HG03108 (cell line): ENCODE results near the gene CCDC40.

Source experiments
- ATAC-seq: cut with Tn5 transposase; IDR thresholded peaks from one replicate; pipeline ENCODE4 v1.9.1; 2021; ENCODE audit warnings: moderate library complexity; ENCODE audit not compliant: unreplicated experiment

CCDC40 gene

DNA sequence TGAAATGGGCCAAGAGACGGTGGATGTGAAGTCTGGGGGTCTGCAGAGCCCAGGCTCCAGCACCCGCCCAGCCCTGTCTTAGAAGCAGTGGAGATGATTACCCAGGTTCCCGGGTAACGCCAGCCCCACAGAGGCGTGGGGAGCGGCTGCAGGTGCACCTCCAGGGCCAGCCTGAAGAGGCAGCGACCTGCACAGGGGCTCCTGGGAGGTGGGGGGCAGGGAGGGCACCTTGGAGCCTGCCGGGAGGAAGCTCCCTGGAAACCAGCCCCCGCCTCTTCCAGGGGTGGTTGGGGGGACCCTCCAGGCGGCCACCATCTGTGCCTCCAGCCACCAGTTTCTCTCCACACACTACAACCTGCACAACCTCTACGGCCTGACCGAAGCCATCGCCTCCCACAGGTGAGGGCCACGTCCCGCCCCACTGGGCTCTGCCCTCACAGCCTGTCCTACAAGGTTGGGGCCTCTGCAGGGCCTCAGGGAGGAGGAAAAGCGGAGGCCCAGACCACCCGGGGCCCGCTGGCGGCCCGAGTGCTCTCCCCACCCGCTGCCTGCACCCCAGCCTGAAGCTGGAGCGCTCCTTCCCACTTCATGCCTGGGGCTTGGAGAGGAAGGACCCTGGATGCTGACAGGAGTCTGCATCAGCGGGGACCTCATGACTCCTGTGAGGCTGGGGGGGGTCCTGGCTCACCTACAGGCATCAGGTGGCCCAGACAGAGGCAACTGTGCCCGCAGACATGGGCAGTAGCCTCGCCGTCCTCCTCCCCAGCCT is 75.4 kb downstream of the CCDC40 start:
- no peak for ATAC-seq

DNA sequence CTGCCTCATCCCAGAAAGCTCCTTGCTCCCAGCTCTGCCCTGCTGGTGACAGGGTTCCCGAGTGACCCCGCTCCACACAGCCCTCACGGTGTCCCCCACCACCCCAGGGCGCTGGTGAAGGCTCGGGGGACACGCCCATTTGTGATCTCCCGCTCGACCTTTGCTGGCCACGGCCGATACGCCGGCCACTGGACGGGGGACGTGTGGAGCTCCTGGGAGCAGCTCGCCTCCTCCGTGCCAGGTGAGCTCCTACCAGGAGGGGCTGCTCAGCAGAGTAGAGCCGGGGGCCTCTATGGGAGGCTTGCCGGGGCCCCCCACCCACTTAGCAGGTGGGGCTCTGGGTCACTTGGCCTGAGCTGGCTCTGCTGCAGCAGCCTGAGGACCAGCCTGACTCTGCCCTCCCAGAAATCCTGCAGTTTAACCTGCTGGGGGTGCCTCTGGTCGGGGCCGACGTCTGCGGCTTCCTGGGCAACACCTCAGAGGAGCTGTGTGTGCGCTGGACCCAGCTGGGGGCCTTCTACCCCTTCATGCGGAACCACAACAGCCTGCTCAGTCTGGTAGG is 76.1 kb downstream of the CCDC40 start:
- no peak for ATAC-seq

DNA sequence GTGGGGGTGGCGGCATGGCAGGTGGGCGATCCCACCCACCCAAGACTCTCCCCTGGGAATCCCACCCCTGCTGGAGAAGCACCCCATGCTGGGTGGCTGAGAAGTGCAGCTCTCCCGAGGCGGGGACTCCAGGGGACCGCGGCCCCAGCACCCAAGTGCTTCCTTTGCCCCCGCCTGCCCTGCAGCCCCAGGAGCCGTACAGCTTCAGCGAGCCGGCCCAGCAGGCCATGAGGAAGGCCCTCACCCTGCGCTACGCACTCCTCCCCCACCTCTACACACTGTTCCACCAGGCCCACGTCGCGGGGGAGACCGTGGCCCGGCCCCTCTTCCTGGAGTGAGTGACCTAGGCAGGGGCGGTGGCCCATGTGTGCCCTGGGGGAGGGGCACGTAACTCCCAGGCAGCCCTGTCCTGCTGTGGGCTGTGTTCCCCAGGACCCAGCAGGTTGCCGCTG is 76.6 kb downstream of the CCDC40 start:
- ATAC-seq = no peak

GRCh38 chr17:80114758-80115157 is 78.3 kb downstream of the CCDC40 start:
- no peak for ATAC-seq

GRCh38 chr17:80115159-80115558 is 78.7 kb downstream of the CCDC40 start:
- ATAC-seq = no peak

DNA sequence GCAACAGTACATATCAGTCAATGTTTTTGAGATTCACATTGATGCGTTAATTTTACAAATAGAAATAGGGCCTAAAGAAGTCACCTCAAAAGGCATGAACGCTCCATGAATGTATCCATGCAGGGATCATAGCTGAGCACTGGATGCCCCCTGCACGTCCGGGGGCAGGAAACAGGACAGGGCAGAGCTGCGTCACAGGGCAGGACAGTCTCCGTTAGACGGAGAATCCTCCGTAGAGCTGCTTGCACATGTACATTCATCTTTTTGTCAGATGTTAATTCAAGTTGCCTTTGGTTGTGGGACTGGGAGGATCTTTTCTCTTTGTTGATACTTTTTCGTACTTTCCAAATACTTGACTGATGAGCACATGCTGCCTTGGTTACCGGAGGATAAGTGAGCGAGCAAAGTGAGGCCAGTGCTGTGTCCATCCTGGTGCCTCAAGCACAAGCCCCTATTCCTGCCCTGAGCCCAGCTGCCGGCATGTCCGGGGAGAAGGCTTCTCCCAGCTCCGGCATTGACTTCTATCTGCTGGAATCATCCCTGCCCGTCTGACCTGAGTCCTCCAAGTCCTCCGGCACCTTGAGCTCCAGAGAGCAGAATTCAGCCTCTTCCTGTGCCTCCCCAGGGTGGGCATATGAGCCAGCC is 80.0 kb downstream of the CCDC40 start:
- no peak for ATAC-seq

DNA sequence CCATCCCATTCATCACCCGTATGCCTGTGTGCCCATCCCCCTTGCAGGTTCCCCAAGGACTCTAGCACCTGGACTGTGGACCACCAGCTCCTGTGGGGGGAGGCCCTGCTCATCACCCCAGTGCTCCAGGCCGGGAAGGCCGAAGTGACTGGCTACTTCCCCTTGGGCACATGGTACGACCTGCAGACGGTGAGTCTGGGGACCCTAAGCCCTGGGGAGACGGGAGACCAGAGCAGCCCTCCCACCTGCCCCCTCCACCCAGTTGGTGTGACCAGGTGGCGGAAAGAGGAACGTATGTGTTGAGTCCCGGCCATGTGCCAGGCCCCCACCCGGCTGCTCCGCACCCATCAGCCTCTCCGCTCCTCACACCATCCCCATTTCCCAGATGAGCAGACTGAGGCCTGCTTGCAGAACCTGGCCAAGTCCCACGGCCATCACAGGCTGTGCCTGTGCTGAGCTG is 80.5 kb downstream of the CCDC40 start:
- ATAC-seq = no peak

DNA sequence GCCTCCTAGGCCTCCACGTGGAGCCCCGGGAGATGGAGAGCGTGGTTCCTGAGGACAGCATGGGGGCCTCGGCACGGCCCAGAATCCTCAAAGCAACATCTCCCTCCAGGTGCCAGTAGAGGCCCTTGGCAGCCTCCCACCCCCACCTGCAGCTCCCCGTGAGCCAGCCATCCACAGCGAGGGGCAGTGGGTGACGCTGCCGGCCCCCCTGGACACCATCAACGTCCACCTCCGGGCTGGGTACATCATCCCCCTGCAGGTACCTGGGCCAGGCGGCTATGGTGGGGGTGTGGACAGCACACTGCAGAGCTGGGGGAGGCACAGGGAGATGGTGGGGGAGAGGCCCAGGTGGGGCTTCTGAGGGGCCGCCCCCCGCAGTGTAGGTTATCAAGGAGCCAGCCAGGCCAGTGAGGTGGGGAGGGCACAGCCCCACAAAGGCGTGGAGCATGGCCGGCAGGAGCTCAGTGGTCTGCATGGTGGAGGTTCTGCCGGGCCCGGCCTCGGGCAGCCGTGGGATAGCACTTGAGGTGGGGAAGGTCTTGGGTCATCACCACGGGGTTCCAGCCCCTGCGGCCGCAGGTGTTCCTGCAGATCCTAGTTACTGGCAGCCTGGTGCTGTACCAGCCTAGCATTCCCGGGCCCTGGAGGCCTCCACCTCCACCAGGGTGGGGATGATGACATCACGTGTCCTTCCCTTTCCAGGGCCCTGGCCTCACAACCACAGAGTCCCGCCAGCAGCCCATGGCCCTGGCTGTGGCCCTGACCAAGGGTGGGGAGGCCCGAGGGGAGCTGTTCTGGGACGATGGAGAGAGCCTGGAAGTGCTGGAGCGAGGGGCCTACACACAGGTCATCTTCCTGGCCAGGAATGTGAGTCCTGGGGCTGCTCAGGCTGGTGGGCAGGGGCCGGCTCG is 81.3 kb downstream of the CCDC40 start:
- no peak for ATAC-seq

GRCh38 chr17:80118601-80119270 is 82.3 kb downstream of the CCDC40 start:
- ATAC-seq = no peak

DNA sequence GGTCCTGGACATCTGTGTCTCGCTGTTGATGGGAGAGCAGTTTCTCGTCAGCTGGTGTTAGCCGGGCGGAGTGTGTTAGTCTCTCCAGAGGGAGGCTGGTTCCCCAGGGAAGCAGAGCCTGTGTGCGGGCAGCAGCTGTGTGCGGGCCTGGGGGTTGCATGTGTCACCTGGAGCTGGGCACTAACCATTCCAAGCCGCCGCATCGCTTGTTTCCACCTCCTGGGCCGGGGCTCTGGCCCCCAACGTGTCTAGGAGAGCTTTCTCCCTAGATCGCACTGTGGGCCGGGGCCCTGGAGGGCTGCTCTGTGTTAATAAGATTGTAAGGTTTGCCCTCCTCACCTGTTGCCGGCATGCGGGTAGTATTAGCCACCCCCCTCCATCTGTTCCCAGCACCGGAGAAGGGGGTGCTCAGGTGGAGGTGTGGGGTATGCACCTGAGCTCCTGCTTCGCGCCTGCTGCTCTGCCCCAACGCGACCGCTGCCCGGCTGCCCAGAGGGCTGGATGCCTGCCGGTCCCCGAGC is 82.9 kb downstream of the CCDC40 start:
- ATAC-seq = no peak

GRCh38 chr17:80119839-80120238 is 83.4 kb downstream of the CCDC40 start:
- ATAC-seq = no peak

- no peak for ATAC-seq
Measured at GRCh38 chr17:80122026-80122575, 85.7 kb downstream of the CCDC40 start.

DNA sequence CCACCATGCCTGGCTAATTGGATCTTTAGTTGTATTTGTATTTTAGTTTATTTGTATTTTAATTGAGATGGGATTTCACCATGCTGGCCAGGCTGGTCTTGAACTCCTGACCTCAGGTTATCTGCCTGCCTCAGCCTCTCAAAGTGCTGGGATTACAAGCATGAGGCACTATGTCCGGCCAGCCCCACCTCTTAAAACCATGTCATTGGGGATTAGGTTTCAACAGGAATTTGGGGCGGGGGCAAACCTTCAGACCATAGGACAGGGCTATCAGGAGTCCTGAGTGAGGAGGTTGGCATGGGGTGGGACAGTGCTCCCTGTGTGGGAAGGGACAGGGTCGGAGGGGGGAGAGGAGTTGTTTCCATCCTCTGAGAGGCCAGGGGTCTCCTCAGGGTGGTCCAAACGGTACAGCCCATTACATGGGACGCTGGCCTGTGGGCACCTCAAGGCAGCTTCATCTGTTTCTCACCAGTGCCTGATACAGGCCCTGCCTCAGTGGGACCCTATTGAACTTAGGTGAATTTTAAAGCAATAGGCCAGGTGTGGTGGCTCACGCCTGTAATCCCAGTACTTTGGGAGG is 86.6 kb downstream of the CCDC40 start:
- no peak for ATAC-seq

DNA sequence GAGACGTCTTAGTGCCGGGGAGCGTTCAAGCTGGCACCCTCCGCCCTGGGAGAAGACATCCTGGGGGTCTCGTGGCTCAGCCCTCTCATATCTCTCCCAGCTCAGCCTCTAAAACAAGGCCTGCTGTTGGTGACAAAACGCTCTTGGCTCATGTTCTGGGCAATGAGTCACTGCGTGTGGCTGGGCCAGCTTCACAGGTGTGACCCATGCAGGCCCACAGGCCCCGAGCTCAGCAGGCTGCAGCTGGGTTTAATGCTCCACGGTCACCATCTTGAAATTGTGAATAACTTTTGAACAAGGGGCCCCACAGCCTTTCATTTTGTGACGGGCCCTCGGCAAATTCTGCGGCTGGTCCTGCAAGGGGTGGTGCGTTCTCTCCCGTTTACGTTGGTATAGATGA is 87.3 kb downstream of the CCDC40 start:
- ATAC-seq = no peak

DNA sequence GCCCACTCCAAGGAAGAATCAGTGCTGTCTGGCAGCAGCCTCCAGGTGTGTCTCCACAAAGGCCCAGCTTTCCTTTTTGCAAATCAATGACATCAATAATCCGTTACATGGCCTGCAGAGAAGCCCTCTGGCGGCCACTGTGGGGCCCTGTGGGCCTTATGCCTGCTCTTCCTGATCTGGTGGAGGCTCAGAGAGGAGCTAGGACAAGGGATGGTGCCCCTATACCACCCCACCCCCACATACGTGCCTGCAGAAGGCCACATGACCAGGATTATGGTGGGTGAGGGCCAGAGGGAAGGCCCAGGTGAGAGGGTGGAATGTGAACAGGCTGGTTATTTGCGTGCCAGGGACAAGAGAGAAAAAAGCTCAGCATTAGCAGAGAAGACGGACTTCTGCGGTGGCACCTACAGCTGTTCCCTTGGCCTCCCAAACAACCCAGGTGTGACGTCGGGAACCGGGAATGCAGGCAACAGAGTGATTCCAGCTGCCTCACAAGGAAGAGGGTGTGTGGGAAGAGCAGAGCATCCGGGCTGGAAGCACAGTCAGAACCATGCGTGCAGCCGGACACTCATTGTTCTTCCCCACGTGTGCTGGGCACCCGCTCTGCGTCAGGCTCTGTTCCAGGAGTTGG is 88.0 kb downstream of the CCDC40 start:
- no peak for ATAC-seq

DNA sequence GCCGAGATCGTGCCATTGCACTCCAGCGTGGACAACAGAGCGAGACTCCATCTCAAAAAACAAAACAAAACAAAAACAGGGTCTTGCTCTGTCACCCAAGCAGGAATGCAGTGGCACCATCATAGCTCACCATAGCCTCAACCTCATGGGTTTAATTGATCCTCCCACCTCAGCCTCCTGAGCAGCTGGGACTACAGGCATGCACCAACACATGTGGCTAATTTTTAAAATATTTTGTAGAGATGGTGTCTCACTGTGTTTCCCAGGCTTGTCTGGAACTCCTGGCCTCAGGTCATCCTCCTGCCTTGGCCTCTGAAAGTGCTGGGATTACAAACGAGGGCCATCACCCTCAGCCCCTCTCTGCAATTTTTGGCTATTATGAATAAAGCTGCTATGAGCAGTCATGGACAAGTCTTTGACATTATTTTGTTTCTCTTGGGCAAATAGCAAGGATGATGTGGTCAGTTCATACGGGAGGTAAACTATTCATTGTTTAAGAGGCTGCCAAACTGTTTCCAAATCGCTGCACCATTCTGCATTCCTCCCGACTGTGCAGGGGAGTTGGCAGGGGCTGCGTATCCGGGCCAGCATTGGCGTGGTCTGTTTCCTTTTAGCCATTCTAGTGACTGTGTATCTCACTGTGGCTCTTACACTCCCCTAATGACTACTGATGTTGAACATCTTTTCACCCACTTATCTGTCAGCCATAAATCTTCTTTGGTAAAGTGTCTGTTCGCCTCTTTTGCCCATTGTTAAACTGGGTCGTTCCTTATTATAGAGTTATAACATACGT is 89.4 kb downstream of the CCDC40 start:
- ATAC-seq = no peak

GRCh38 chr17:80126449-80126715 is 89.9 kb downstream of the CCDC40 start:
- ATAC-seq = no peak

- no peak for ATAC-seq
Measured at GRCh38 chr17:80129006-80129565, 92.6 kb downstream of the CCDC40 start.
